DOHH2 (cell line): ENCODE data around the gene GANAB.

Source experiments
- H3F3A ChIP-seq: fragments of 200-600 bp; sonication (generic), shearing (Covaris generic); 2 replicates; pipeline ENCODE4 v1.6.0; 2016; ENCODE audit warnings: antibody characterized with exemption, mild to moderate bottlenecking; ENCODE audit not compliant: control insufficient read depth, insufficient read depth
- H3K27ac ChIP-seq: fragments of 200-600 bp; sonication (generic); 2 replicates; pipeline ENCODE4 v1.5.1; 2014; ENCODE audit warnings: low read depth, mild to moderate bottlenecking, low read length, moderate library complexity
- H3K27me3 ChIP-seq: fragments of 200-600 bp; sonication (generic); 2 replicates; pipeline ENCODE4 v1.6.1; 2014; ENCODE audit warnings: mild to moderate bottlenecking, low read length, mixed read lengths; ENCODE audit not compliant: control insufficient read depth
- H3K36me3 ChIP-seq: fragments of 200-600 bp; sonication (generic); 2 replicates; pipeline ENCODE4 v1.6.1; 2014; ENCODE audit warnings: mild to moderate bottlenecking, low read length, moderate library complexity, mixed read lengths; ENCODE audit not compliant: control insufficient read depth
- H3K4me1 ChIP-seq: fragments of 200-600 bp; sonication (generic); 2 replicates; pipeline ENCODE4 v1.6.1; 2014; ENCODE audit warnings: mild to moderate bottlenecking, low read length, mixed read lengths; ENCODE audit not compliant: control insufficient read depth
- H3K4me2 ChIP-seq: fragments of 200-600 bp; sonication (generic); 2 replicates; pipeline ENCODE4 v1.6.0; 2014; ENCODE audit warnings: mild to moderate bottlenecking, low read length, moderate library complexity
- H3K4me3 ChIP-seq: fragments of 200-600 bp; sonication (generic); 2 replicates; pipeline ENCODE4 v1.5.1; 2014; ENCODE audit warnings: mild to moderate bottlenecking, low read length, mixed read lengths
- H3K79me2 ChIP-seq: fragments of 200-600 bp; sonication (generic); 2 replicates; pipeline ENCODE4 v1.6.1; 2014; ENCODE audit warnings: mild to moderate bottlenecking, low read length, mixed read lengths; ENCODE audit not compliant: control insufficient read depth
- H3K9me2 ChIP-seq: fragments of 200-600 bp; sonication (generic); replicated peaks from 2 replicates; pipeline ENCODE4 v1.6.1; 2014; ENCODE audit warnings: mild to moderate bottlenecking, low read length, mixed read lengths; ENCODE audit not compliant: control insufficient read depth
- H3K9me3 ChIP-seq: fragments of 200-600 bp; sonication (generic); 2 replicates; pipeline ENCODE4 v1.6.1; 2014; ENCODE audit warnings: antibody characterized with exemption, low read length, mixed read lengths; ENCODE audit not compliant: control insufficient read depth, insufficient read depth
- H4K20me1 ChIP-seq: fragments of 200-600 bp; sonication (generic); 2 replicates; pipeline ENCODE4 v1.6.0; 2014; ENCODE audit warnings: low read depth, mild to moderate bottlenecking, antibody characterized with exemption, low read length, moderate library complexity; ENCODE audit not compliant: control insufficient read depth, insufficient read depth
- EZH2phosphoT487 ChIP-seq: fragments of 200-600 bp; sonication (generic); IDR thresholded peaks from 2 replicates; pipeline ENCODE4 v1.6.1; 2017; ENCODE audit warnings: borderline replicate concordance, mild to moderate bottlenecking, antibody characterized with exemption, low read length, moderate library complexity, mixed read lengths
- TF ChIP-seq, protein P1 (sequence below): fragments of 200-600 bp; sonication (generic); IDR thresholded peaks from one replicate; pipeline ENCODE4 v1.5.1; 2014; ENCODE audit warnings: antibody characterized with exemption, mild to moderate bottlenecking, low read depth, low read length; ENCODE audit not compliant: poor library complexity, severe bottlenecking

The GANAB gene

DNA sequence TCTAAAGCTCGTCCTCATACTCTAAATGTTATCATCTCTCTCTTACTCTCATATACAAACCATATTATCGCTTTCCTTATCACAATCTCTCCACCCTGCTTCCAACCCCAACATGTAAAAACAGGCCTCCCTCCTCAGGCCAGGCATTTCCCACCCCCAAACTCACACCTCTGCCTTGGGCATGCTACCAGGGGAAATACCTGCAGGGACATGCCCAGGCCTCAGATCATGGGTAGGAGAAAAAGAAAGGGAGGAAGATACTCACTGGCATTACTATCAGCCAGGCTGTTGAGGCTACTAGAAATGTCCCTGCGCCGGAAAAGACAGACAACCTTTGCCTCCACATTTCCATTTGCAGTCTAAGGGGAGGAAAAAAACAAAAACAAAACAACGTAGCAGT, 46.5 kb downstream of the GANAB start:
- H3K27me3 ChIP-seq: no peaks in the 10 kb centered on the region
- H3K9me3 ChIP-seq: no peaks in the 10 kb centered on the region
- peak overlapping the region; percentile 90 for H3K4me2 ChIP-seq
- TF ChIP-seq, protein P1, sequence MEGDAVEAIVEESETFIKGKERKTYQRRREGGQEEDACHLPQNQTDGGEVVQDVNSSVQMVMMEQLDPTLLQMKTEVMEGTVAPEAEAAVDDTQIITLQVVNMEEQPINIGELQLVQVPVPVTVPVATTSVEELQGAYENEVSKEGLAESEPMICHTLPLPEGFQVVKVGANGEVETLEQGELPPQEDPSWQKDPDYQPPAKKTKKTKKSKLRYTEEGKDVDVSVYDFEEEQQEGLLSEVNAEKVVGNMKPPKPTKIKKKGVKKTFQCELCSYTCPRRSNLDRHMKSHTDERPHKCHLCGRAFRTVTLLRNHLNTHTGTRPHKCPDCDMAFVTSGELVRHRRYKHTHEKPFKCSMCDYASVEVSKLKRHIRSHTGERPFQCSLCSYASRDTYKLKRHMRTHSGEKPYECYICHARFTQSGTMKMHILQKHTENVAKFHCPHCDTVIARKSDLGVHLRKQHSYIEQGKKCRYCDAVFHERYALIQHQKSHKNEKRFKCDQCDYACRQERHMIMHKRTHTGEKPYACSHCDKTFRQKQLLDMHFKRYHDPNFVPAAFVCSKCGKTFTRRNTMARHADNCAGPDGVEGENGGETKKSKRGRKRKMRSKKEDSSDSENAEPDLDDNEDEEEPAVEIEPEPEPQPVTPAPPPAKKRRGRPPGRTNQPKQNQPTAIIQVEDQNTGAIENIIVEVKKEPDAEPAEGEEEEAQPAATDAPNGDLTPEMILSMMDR: no peak
- no peak for TF ChIP-seq EZH2phosphoT487
- H3F3A ChIP-seq: peaks cover 16% of the 10 kb centered on the region; the same call in 1 of the 2 replicates
- H3K4me3 ChIP-seq: peak overlapping the region; percentile 89
- H3K27ac ChIP-seq: peak overlapping the region; percentile 73
- H3K79me2 ChIP-seq: peaks cover 44% of the 10 kb centered on the region
- peaks cover 32% of the 10 kb centered on the region for H3K4me1 ChIP-seq
- peaks cover 8% of the 10 kb centered on the region; the same call in 1 of the 2 replicates for H4K20me1 ChIP-seq
- H3K36me3 ChIP-seq: peaks cover 77% of the 10 kb centered on the region
- no peaks in the 10 kb centered on the region for H3K9me2 ChIP-seq

DNA sequence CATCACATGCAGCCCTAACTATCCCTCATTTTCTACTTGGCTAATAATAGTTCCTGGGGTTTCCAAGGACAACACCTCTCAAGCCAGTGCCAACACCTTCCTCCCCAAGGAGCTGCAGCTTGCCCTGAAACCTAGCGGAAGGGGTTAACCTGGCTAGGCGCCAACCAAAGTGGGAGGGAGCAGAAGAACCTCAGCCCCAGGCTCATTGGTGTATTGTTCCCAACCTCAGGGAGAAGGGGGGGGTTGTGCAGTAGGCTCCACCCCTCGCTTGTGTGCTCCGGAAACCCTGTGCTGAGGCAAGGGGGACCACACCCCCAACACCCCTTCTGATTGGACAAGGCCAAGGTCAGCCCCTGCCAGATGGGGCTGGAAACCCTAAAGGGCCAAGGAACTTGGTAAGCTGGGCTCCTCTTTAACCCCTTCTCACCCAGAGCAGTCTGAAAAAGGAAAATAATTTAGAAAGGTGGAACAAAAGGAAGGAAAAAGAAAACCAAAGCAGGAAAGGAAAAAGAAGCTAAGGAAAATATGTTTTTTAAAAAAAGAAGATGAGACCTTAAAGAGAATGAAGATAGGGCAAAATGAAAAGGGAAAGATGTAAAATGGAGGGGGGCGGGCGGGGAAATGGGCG, 47.2 kb downstream of the GANAB start:
- H4K20me1 ChIP-seq: peaks cover 8% of the 10 kb centered on the region; the same call in 1 of the 2 replicates
- H3K4me3 ChIP-seq: peak overlapping the region; percentile 89
- TF ChIP-seq, protein P1: no peak
- no peak for TF ChIP-seq EZH2phosphoT487
- H3K36me3 ChIP-seq: peaks cover 84% of the 10 kb centered on the region
- H3K4me1 ChIP-seq: peaks cover 32% of the 10 kb centered on the region
- no peaks in the 10 kb centered on the region for H3K9me3 ChIP-seq
- H3K79me2 ChIP-seq: peaks cover 44% of the 10 kb centered on the region
- H3K9me2 ChIP-seq: no peaks in the 10 kb centered on the region
- no peaks in the 10 kb centered on the region for H3K27me3 ChIP-seq
- peaks cover 21% of the 10 kb centered on the region for H3F3A ChIP-seq
- H3K27ac ChIP-seq: peak overlapping the region; percentile 73
- H3K4me2 ChIP-seq: peak overlapping the region; percentile 90

DNA sequence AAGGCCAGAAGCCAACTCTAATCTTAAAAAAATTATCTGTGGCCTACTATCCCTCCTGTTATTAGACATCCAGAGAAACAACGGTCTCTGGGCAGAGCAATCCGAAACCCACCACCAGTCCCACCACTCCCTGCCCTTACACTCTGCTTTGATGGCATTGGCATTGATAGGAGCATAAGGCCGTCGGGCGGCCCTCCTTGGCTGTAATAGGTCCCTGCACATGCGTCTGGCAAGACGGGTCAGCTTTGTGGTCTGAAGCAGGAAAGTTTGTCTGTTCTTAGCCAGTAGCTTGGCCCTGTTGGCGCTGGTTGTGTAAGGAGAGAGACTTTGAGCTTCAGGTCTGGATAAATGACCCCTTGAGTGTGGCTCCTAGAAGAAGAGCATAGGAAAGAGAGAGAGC, 51.3 kb downstream of the GANAB start:
- Histone ChIP-seq H3K9me2 (no peaks in the 10 kb centered on the region), H3K36me3 (peaks cover 84% of the 10 kb centered on the region), H3F3A (peaks cover 36% of the 10 kb centered on the region), H3K9me3 (no peaks in the 10 kb centered on the region), H3K4me1 (peaks cover 46% of the 10 kb centered on the region), H3K27me3 (no peaks in the 10 kb centered on the region), H3K4me2 (no peak overlapping the region), H3K27ac (no peak overlapping the region), H4K20me1 (peaks cover 7% of the 10 kb centered on the region; the same call in 1 of the 2 replicates), H3K79me2 (peaks cover 50% of the 10 kb centered on the region), H3K4me3 (no peak overlapping the region)
- TF ChIP-seq, protein P1: no peak
- TF ChIP-seq EZH2phosphoT487: no peak
